Measurements from ENCODE around the gene TOR3A.

TOR3A gene

DNA sequence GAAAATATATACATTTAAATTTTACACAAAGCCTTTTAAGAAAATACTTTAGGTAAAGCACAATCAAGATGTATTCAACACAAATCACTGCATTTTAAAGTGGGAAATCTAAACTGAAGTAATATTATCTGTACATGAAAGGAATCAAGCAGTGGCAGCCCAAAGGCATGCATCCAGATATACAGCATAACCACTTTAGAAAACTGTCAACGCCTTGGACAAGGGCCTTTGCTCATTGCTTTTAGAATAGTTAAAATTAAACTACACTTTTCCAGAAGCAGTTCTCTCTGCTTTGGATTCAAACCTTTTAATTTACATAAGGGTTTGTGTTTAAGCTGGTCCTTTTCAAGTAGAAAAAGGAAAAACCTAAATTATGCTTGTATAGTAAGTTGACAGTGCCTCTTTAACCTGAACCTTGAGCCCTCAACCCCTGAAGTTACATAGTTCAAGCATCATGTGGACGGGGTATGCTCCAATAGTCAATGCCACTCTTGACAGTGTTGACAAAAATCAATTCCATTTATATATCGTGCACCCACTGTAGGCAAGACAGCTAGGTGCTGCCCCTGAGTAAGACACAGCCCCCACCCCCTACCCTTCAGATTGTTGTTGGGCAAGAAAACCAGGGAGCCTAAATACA is 22.9 kb downstream of the TOR3A start:
- Histone ChIP-seq H3K4me1 (no peaks in the 10 kb centered on the region), H3K4me3 (no peak overlapping the region), H3K36me3 (replicated peaks) (peaks cover 20% of the 10 kb centered on the region), H3K27me3 (ENCODE audit: low read depth) (no peaks in the 10 kb centered on the region), H3K9me3 (no peaks in the 10 kb centered on the region)
- no peak for DNase-seq (ENCODE audit: low spot score in 2 of 2)
- in situ Hi-C loops (cut with MboI; ENCODE audit: low sequenced_read_pairs), result no loop called here

DNA sequence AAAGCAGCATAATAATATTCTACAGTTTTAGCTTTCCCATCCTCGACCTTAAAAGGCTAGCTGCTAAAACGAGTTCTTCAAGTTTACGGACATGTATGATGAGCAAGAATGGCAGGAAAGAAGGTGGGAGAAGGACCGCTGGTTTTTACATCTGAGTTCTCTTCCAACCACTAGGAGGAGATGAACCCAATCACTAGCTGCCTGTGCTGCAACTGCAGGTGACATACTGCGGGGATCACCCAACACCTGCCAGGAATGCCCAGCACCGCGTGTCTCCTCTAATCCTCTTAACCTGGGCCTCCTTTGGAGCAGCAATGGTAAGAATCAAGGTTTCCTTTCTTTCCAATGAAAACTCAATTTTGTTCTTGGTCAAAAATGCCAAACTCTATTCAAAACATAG is 23.5 kb downstream of the TOR3A start:
- Histone ChIP-seq H3K4me1 (no peaks in the 10 kb centered on the region), H3K27me3 (ENCODE audit: low read depth) (no peaks in the 10 kb centered on the region), H3K9me3 (no peaks in the 10 kb centered on the region), H3K4me3 (no peak overlapping the region), H3K36me3 (replicated peaks) (peaks cover 26% of the 10 kb centered on the region)
- DNase-seq (ENCODE audit: low spot score in 2 of 2), result no peak
- in situ Hi-C loops (cut with MboI; ENCODE audit: low sequenced_read_pairs), result no loop called here

DNA sequence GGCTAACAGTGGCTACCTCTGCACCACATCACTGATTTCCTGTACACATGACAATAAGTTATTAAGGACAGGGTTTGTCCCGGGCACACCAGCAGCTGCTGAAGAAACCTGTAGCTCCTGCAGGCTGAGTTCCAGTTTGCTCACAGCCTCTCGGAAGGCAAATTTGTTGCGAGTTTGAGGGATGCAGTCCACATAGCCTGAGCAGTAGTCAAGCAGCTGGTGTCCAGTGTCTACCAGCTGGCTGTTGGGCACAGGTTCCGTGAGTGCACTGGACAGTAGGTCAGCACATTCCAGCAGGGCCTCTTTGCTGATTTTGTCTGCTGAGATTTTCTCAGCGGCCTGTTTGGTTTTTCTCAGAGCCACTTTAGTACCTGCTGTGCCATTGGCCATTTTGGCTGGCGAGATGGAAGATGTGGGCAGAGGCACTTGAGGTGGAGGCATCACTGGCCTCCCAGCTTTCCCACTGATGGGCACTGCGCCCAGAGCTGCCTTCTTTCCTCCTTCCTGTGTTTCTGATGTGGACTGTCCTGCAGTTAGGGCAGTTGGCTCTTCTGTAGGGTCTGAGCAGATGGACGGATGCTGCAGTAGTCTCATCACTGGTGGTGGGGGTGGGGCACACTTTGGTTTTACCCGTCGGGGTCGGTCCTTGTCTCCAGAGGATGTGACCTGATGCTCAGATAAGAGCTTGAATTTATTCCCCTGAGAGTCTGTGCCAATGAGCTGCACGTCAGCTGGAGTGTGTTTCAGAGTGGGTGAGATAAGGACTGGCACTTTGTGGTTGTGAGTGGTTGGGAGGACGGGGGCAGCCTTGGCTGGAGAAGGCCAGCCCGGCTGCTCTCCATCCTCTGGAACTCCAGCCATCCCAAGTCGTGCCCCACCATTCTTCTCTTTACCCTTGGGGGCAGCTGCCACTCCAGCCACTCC is 26.1 kb downstream of the TOR3A start:
- H3K36me3 ChIP-seq (replicated peaks), result peaks cover 36% of the 10 kb centered on the region
- in situ Hi-C loops (cut with MboI; ENCODE audit: low sequenced_read_pairs), result no loop called here
- no peak overlapping the region for H3K4me3 ChIP-seq
- DNase-seq (ENCODE audit: low spot score in 2 of 2), result no peak
- no peaks in the 10 kb centered on the region for H3K27me3 ChIP-seq (ENCODE audit: low read depth)
- H3K4me1 ChIP-seq, result no peaks in the 10 kb centered on the region
- H3K9me3 ChIP-seq, result no peaks in the 10 kb centered on the region

DNA sequence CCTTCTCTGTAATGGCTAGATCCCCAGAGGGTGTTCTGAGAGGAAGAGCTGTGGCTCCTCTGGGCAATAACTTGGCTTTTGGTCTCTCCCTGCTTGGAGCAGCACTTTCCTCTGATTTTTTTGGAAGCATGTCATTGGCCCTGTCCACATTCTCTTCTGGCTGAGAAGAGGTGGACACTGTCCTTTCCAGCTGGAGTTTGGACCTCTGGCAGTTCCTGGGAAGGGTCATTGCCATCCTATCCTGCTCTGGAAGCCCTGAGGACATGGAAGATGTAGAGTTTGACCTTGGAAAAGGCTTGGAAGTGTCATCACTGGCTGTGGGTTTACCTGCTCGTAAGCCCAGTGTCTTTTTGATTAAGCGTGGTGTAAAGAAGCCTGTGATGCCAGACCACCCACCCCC is 26.8 kb downstream of the TOR3A start:
- Histone ChIP-seq H3K9me3 (no peaks in the 10 kb centered on the region), H3K4me3 (no peak overlapping the region), H3K4me1 (no peaks in the 10 kb centered on the region), H3K27me3 (ENCODE audit: low read depth) (no peaks in the 10 kb centered on the region), H3K36me3 (replicated peaks) (peaks cover 36% of the 10 kb centered on the region)
- no peak for DNase-seq (ENCODE audit: low spot score in 2 of 2)
- in situ Hi-C loops (cut with MboI; ENCODE audit: low sequenced_read_pairs), result no loop called here

DNA sequence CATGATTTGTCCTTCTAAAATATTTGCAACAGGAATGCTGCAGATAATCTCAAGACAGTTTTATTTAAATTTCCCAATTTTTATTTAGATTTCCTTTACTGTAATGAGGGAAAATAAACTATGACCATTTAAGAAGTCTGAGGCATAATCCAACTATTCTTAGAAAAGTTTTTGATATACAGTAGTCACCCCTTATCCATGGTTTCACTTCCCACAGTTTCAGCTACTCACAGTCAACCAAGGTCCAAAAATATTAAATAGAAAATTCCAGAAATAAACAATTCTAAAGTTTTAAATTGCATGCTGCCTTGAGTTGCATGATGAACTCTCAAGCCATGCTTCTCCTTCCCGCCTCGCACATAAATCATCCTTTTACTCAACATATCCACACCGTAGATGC is 33.3 kb downstream of the TOR3A start:
- Histone ChIP-seq H3K4me1 (peaks cover 11% of the 10 kb centered on the region), H3K9me3 (no peaks in the 10 kb centered on the region), H3K36me3 (replicated peaks) (peaks cover 18% of the 10 kb centered on the region), H3K4me3 (no peak overlapping the region), H3K27me3 (ENCODE audit: low read depth) (no peaks in the 10 kb centered on the region)
- in situ Hi-C loops (cut with MboI; ENCODE audit: low sequenced_read_pairs), result no loop called here
- DNase-seq (ENCODE audit: low spot score in 2 of 2), result no peak

DNA sequence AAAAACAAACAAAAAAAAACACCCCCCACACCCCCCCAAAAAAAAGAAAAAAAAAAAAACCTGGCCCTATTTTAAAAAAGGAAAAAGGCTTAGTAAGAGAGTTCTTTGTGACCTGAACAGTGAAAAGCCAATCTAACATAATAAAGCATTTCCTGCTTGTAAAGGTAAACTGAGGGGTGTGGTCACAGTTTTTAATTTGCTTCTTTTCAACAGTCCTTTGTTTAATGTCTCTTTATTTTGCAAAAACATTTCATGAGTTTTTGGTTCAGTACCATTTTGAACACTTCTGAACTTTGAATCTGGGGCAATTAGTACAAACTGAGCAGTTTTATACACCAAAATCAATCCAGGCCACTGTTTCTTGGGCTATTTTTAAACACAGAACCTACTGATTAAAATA is 37.6 kb downstream of the TOR3A start:
- DNase-seq (ENCODE audit: low spot score in 2 of 2), result peak in 1 of 2 experiments; percentile 74
- in situ Hi-C loops (cut with MboI; ENCODE audit: low sequenced_read_pairs), result no loop called here
- Histone ChIP-seq H3K4me1 (peaks cover 13% of the 10 kb centered on the region), H3K27me3 (ENCODE audit: low read depth) (no peaks in the 10 kb centered on the region), H3K4me3 (no peak overlapping the region), H3K36me3 (replicated peaks) (peaks cover 3% of the 10 kb centered on the region), H3K9me3 (no peaks in the 10 kb centered on the region)

DNA sequence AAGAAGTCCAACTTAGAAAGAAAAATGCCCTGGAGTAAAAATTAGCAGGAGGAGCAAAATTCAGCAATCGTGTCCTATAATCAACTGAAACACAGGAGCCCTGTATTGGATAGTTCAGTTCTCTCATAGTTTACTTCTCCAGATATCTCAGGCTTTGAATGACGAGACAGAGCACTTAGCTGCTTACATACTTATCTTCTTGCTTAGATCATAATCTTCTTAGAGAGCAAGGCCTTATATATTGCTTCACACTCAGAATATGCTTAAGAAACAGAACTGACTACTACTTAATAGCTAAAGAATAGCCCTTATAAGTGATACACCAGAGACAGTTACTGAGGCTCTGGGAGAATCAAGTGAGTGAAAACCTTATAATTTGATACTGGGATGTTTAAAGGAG is 38.9 kb downstream of the TOR3A start:
- H3K27me3 ChIP-seq (ENCODE audit: low read depth), result no peaks in the 10 kb centered on the region
- no peaks in the 10 kb centered on the region for H3K9me3 ChIP-seq
- no peak overlapping the region for H3K4me3 ChIP-seq
- in situ Hi-C loops (cut with MboI; ENCODE audit: low sequenced_read_pairs), result no loop called here
- no peak for DNase-seq (ENCODE audit: low spot score in 2 of 2)
- peaks cover 5% of the 10 kb centered on the region for H3K36me3 ChIP-seq (replicated peaks)
- H3K4me1 ChIP-seq, result peaks cover 13% of the 10 kb centered on the region

DNA sequence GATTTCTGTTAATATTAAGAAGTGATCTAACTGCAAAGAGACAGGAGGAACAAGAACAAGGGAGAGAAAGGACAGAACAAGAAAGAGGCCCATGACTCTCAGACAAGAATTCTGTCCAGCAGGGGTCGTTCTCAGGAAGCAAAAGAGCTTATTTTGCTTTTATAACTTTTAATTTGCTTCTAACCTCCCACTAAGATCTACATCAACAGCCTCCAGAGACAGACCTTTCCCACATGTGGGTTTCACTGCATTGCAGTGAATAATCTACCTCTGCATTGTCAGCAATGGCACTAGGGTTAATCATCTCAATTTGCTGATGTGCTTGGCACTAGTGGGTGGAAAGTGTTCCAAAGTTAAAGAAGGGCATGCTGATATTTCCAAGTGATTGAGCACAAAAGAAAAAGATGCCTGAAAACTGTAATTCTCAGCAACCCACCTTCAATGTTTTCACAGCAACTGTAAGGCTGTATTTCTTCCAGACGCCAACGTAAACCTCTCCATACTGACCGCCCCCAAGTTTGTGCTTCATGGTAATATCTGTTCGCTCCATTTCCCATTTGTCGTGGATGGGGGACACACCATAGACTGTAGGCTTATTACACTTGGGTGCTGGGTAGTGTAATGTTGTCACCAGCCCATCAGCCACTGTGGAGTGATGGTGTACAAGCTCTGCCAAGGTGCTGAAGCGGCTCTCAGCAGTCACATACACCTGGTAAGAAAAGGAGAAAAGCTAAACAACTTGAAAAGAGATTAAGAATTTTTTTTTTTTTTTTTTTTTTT is 39.5 kb downstream of the TOR3A start:
- in situ Hi-C loops (cut with MboI; ENCODE audit: low sequenced_read_pairs), result no loop called here
- Histone ChIP-seq H3K27me3 (ENCODE audit: low read depth) (no peaks in the 10 kb centered on the region), H3K9me3 (no peaks in the 10 kb centered on the region), H3K4me3 (no peak overlapping the region), H3K36me3 (replicated peaks) (peaks cover 5% of the 10 kb centered on the region), H3K4me1 (peaks cover 13% of the 10 kb centered on the region)
- DNase-seq (ENCODE audit: low spot score in 2 of 2), result peak; percentile 38 to 62

DNA sequence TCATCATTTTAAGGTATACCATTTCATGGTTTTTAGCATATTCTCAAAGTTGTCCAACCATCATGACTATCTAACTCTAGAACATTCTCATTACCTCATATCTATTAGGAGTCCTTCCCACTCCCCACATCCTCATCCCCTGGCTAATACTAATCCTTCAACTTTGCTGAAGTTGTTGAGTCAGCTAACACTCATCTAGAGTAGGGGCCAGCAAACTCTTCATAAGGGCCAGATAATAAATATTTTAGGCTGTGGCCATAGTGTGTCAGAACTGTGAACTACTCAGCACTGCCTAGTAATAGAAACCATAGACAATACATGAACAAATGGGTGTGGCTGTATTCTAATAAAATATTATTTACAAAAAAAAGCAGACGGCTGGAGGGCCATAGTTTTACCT is 43.0 kb downstream of the TOR3A start:
- in situ Hi-C loops (cut with MboI; ENCODE audit: low sequenced_read_pairs), result no loop called here
- no peaks in the 10 kb centered on the region for H3K27me3 ChIP-seq (ENCODE audit: low read depth)
- peaks cover 5% of the 10 kb centered on the region for H3K4me1 ChIP-seq
- H3K36me3 ChIP-seq (replicated peaks), result peaks cover 2% of the 10 kb centered on the region; the same call in 1 of the 2 replicates
- no peak overlapping the region for H3K4me3 ChIP-seq
- H3K9me3 ChIP-seq, result no peaks in the 10 kb centered on the region
- DNase-seq (ENCODE audit: low spot score in 2 of 2), result no peak

DNA sequence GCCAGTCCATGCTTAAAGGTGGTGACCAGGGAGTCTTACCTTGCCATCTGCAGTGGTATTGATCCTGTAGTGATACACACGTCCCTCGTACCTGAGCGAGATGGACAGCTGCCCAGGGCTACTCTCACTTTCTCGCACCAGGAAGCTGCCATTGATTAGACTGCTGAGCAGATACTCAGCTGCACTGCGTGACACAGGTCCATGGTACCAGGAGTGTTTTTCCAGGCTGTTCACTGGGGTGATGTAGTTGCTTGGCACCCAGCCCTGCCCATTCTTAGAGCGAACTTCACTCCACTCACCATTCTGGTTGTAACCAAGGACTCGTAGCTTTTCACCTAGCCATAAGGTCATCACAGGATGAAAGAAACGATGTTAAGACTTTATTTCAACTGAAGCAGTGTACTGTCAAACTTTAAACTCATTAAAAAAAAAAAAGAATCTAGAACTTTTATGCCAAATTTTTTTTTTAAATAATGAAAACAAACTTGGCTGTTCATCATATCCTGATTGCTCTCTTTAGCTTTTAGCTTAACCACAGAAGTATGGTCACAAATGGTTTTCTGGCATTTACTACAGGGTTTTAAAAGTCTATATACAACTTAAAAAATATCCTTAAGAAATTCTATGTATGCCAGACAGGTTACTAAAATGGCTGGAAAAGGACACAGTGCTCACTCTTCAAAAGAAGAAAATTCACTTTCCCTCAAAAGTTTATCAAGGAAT is 44.6 kb downstream of the TOR3A start:
- no peaks in the 10 kb centered on the region for H3K4me1 ChIP-seq
- no peak for DNase-seq (ENCODE audit: low spot score in 2 of 2)
- no peak overlapping the region for H3K4me3 ChIP-seq
- in situ Hi-C loops (cut with MboI; ENCODE audit: low sequenced_read_pairs), result no loop called here
- H3K27me3 ChIP-seq (ENCODE audit: low read depth), result no peaks in the 10 kb centered on the region
- no peaks in the 10 kb centered on the region for H3K9me3 ChIP-seq
- peaks cover 8% of the 10 kb centered on the region for H3K36me3 ChIP-seq (replicated peaks)

DNA sequence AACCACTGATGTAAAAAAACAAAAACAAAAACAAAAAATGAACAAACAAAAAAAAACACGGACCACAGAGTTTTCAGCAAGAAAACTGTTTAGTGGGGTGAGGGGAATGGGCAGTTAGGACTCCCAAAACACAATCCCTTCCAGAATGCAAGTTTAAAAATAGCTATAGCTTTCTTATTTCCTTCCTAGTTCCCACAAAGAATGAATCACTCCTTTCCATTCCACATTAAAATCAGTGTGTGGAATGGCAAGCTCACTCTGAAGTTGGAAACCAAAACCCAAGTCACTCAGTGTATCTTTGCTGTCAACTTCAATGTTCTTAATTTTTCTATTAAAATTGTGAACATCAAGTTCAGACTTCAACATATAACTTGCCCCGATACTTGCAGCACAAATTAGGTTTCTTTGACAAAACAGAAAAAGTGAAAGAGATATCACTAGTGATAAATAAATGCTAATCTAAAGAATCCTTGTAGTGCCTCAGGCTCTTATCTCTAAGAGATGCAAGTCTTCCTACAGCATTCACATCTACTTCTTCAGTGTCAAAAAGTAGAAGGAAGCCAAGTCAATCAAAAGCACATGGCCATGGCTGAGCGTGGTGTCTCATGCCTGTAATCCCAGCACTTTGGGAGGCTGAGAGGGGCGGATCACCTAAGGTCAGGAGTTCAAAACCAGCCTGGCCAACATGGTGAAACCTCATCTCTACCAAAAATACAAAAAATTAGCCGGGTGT is 45.5 kb downstream of the TOR3A start:
- DNase-seq (ENCODE audit: low spot score in 2 of 2), result no peak
- Histone ChIP-seq H3K36me3 (replicated peaks) (peaks cover 8% of the 10 kb centered on the region), H3K27me3 (ENCODE audit: low read depth) (no peaks in the 10 kb centered on the region), H3K9me3 (no peaks in the 10 kb centered on the region), H3K4me3 (no peak overlapping the region), H3K4me1 (no peaks in the 10 kb centered on the region)
- in situ Hi-C loops (cut with MboI; ENCODE audit: low sequenced_read_pairs), result no loop called here

DNA sequence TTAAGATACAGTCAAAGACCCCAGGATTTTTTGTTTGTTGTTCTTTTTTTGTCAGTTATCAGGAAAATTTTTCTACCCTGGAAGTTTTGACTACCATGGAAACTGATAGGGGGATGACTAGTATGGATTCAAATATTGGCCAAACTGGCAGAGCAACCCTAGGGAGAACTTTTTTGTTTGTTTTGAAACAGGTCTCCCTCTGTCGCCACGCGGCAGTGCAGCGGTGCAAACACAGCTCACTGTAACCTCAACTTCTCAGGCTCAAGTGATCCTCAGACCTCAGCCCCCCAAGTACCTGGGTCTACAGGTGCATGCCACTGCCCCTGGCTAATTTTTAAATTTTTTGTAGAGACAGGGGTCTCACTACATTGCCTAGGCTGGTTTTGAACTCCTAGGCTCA is 46.6 kb downstream of the TOR3A start:
- Histone ChIP-seq H3K36me3 (replicated peaks) (peaks cover 8% of the 10 kb centered on the region), H3K4me3 (no peak overlapping the region), H3K27me3 (ENCODE audit: low read depth) (no peaks in the 10 kb centered on the region), H3K4me1 (no peaks in the 10 kb centered on the region), H3K9me3 (no peaks in the 10 kb centered on the region)
- no peak for DNase-seq (ENCODE audit: low spot score in 2 of 2)
- in situ Hi-C loops (cut with MboI; ENCODE audit: low sequenced_read_pairs), result no loop called here
